H1 (cell line): Measurements from ENCODE around the gene MBNL2.

ENCODE experiments used
- EGR1 ChIP-seq: IDR thresholded peaks from 2 replicates; pipeline ENCODE4 v1.6.1; 2011; ENCODE audit warnings: low read depth, low read length, borderline replicate concordance
- GABPA ChIP-seq: IDR thresholded peaks from 2 replicates; pipeline ENCODE4 v1.6.1; 2011; ENCODE audit warnings: mild to moderate bottlenecking, low read length, moderate library complexity, borderline replicate concordance; ENCODE audit not compliant: insufficient read depth
- KDM1A ChIP-seq: fragments of 200-600, 300-600 bp; sonication (generic); IDR thresholded peaks from 2 replicates; pipeline ENCODE4 v1.7.1; 2016; ENCODE audit warnings: mild to moderate bottlenecking, low read length, borderline replicate concordance
- POLR2A ChIP-seq, 2 experiments: IDR thresholded peaks; 1 replicate in 1 of 2; 2 replicates in 1 of 2; pipeline ENCODE4 v1.6.1; 2011; ENCODE audit warnings: low read depth in 2 of 2, low read length in 2 of 2, mild to moderate bottlenecking in 2 of 2; ENCODE audit errors: control extremely low read depth in 1 of 2
- POLR2AphosphoS5 ChIP-seq: IDR thresholded peaks from 2 replicates; pipeline ENCODE4 v1.6.1; 2011; ENCODE audit warnings: low read depth, low read length
- SIX5 ChIP-seq: IDR thresholded peaks from 2 replicates; pipeline ENCODE4 v1.6.1; 2011; ENCODE audit warnings: mild to moderate bottlenecking, low read depth, low read length
- SP2 ChIP-seq: IDR thresholded peaks from 2 replicates; pipeline ENCODE4 v1.6.1; 2012; ENCODE audit warnings: mild to moderate bottlenecking, low read length, inconsistent platforms
- SP4 ChIP-seq: IDR thresholded peaks from 2 replicates; pipeline ENCODE4 v1.6.1; 2012; ENCODE audit warnings: low read length, inconsistent platforms
- TBP ChIP-seq: IDR thresholded peaks from 2 replicates; pipeline ENCODE4 v1.6.1; 2011; ENCODE audit warnings: low read depth, low read length, improper control_type of control experiment
- ZNF274 ChIP-seq: IDR thresholded peaks from 2 replicates; pipeline ENCODE4 v1.7.0; 2012; ENCODE audit warnings: low read length, borderline replicate concordance; ENCODE audit errors: extremely low read depth
- TF ChIP-seq, protein P1 (sequence below), 3 experiments: IDR thresholded peaks; 1 replicate in 2 of 3; 2 replicates in 1 of 3; pipeline versions ENCODE4 v1.5.1 to v1.6.1; 2011; ENCODE audit warnings: low read length in 3 of 3, mild to moderate bottlenecking in 3 of 3, inconsistent platforms in 2 of 3, low read depth in 1 of 3, moderate library complexity in 1 of 3; ENCODE audit not compliant: insufficient read depth in 1 of 3; ENCODE audit errors: control extremely low read depth in 1 of 3

DNA sequence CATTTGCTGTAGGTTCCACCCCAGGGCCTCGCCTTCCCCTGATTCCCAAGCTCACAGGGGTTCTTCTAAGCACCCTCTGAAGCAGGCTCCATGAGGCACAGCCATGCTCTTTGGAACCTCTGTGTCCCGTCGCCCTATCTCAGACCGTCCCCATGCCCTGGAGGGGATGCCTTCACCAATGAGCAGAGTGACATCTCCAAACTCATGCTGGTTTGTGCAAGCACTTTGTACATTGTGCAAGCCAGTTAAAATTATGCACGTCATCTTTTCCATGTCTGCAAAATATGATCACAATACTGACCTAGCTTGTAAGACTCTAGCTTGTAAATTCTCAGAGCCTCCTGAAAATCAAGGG is 165.3 kb downstream of the MBNL2 start:
- TF ChIP-seq ZNF274 (no peak), GABPA (no peak), SP2 (no peak), TBP (no peak), SP4 (no peak), SIX5 (no peak), POLR2A (IDR thresholded peaks at IDR 0.05; ENCODE audit: control extremely low read depth in 1 of 2, low read depth in 2 of 2, low read length in 2 of 2) (no peak), KDM1A (no peak), POLR2AphosphoS5 (no peak), EGR1 (no peak)
- TF ChIP-seq, protein P1, sequence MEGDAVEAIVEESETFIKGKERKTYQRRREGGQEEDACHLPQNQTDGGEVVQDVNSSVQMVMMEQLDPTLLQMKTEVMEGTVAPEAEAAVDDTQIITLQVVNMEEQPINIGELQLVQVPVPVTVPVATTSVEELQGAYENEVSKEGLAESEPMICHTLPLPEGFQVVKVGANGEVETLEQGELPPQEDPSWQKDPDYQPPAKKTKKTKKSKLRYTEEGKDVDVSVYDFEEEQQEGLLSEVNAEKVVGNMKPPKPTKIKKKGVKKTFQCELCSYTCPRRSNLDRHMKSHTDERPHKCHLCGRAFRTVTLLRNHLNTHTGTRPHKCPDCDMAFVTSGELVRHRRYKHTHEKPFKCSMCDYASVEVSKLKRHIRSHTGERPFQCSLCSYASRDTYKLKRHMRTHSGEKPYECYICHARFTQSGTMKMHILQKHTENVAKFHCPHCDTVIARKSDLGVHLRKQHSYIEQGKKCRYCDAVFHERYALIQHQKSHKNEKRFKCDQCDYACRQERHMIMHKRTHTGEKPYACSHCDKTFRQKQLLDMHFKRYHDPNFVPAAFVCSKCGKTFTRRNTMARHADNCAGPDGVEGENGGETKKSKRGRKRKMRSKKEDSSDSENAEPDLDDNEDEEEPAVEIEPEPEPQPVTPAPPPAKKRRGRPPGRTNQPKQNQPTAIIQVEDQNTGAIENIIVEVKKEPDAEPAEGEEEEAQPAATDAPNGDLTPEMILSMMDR (IDR thresholded peaks at IDR 0.05; ENCODE audit: control extremely low read depth in 1 of 3, insufficient read depth in 1 of 3, low read depth in 1 of 3, low read length in 3 of 3): no peak
